CD4-positive, alpha-beta T cell (primary cell): Measurements from ENCODE around the gene NFYB. TPM values are rescaled to one million over a fixed set of nuclear protein-coding genes. Genes with fewer than 3 reads are reported as not detected.

ENCODE experiments used
- ATAC-seq: fragments of 200-7000 bp; cut with Tn5 transposase; one replicate; pipeline ENCODE4 v1.10.0; 2022; ENCODE audit warnings: mild to moderate bottlenecking; ENCODE audit not compliant: poor library complexity
- CTCF ChIA-PET: fragments of 350-600 bp; sonication (Branson Sonifier 250); formaldehyde crosslinking; loops from one replicate; lab custom pipeline; 2021; ENCODE audit warnings: antibody characterized with exemption, inconsistent platforms; lab: Charles Lee
- POLR2A ChIA-PET: fragments of 350-600 bp; sonication (Branson Sonifier 250); formaldehyde crosslinking; loops from one replicate; lab custom pipeline; 2021; ENCODE audit warnings: antibody characterized with exemption, inconsistent platforms; lab: Charles Lee
- DNase-seq, 14 experiments: peaks; one replicate each; pipeline ENCODE4 v3.0.0-alpha.2; 2013 to 2020; ENCODE audit warnings: mixed read lengths in 2 of 14
- H3K27ac ChIP-seq, 2 donors: one replicate each; pipeline versions ENCODE4 v1.5.1 to v1.7.0; 2013; ENCODE audit warnings: low read length in 2 of 2, low read depth in 1 of 2, mild to moderate bottlenecking in 1 of 2
- H3K27me3 ChIP-seq, 2 experiments: 1 replicate in 1 of 2; 2 replicates in 1 of 2; pipeline versions ENCODE4 v1.6.1 to v1.7.0; 2013; ENCODE audit warnings: low read length in 2 of 2, control low read depth in 1 of 2, mild to moderate bottlenecking in 1 of 2, moderate library complexity in 1 of 2; ENCODE audit not compliant: insufficient read depth in 2 of 2, control insufficient read depth in 1 of 2
- H3K36me3 ChIP-seq: one replicate; pipeline ENCODE4 v1.6.1; 2013; ENCODE audit warnings: low read length, control low read depth; ENCODE audit not compliant: insufficient read depth
- H3K4me1 ChIP-seq: one replicate; pipeline ENCODE4 v1.6.1; 2013; ENCODE audit warnings: low read length, control low read depth; ENCODE audit not compliant: insufficient read depth
- H3K4me3 ChIP-seq: one replicate; pipeline ENCODE4 v1.5.1; 2013; ENCODE audit warnings: mild to moderate bottlenecking, low read length, moderate library complexity
- H3K9me3 ChIP-seq, 2 experiments: 1 replicate in 1 of 2; 2 replicates in 1 of 2; pipeline versions ENCODE4 v1.6.1 to v1.7.0; 2013; ENCODE audit warnings: low read length in 2 of 2, mild to moderate bottlenecking in 2 of 2, control low read depth in 1 of 2, moderate library complexity in 1 of 2; ENCODE audit not compliant: control insufficient read depth in 1 of 2, insufficient read depth in 1 of 2
- H3K27ac Mint-ChIP-seq: one replicate; pipeline ENCODE4 v1.8.0; 2020; ENCODE audit warnings: mixed read lengths
- H3K27me3 Mint-ChIP-seq: one replicate; pipeline ENCODE4 v1.8.0; 2021; ENCODE audit warnings: mixed read lengths
- H3K36me3 Mint-ChIP-seq: one replicate; pipeline ENCODE4 v1.8.0; 2021; ENCODE audit warnings: low read depth, mixed read lengths
- H3K4me1 Mint-ChIP-seq: one replicate; pipeline ENCODE4 v1.8.0; 2021; ENCODE audit warnings: low read depth, mixed read lengths
- H3K4me3 Mint-ChIP-seq: one replicate; pipeline ENCODE4 v1.8.0; 2020; ENCODE audit warnings: mild to moderate bottlenecking, mixed read lengths
- H3K9me3 Mint-ChIP-seq: one replicate; pipeline ENCODE4 v1.8.0; 2020; ENCODE audit warnings: mixed read lengths
- intact Hi-C, 2 experiments: fragments of 100-400 bp; cut with DNase I in 1 of 2; cut with micrococcal nuclease in 1 of 2; formaldehyde crosslinking; loops; one replicate each; pipeline versions ENCODE4 v1.15.1 to v1.9.0; 2023 to 2025; cut with DNase I, micrococcal nuclease
- total RNA-seq, 174 experiments: library from RNA in 2 of 174; stranded (reverse) in 2 of 174; gene quantifications; one replicate each; pipeline ENCODE4 v1.2.3 and lab custom pipeline; 2021 to 2026
- TF ChIP-seq, protein P1 (sequence below): fragments of 200-600 bp; IDR thresholded peaks from one replicate; pipeline ENCODE4 v1.8.0; 2022; ENCODE audit warnings: antibody characterized with exemption, mild to moderate bottlenecking

NFYB gene
- total RNA-seq, 2 experiments from 2014 or later = 12.8 to 14.6 TPM

DNA sequence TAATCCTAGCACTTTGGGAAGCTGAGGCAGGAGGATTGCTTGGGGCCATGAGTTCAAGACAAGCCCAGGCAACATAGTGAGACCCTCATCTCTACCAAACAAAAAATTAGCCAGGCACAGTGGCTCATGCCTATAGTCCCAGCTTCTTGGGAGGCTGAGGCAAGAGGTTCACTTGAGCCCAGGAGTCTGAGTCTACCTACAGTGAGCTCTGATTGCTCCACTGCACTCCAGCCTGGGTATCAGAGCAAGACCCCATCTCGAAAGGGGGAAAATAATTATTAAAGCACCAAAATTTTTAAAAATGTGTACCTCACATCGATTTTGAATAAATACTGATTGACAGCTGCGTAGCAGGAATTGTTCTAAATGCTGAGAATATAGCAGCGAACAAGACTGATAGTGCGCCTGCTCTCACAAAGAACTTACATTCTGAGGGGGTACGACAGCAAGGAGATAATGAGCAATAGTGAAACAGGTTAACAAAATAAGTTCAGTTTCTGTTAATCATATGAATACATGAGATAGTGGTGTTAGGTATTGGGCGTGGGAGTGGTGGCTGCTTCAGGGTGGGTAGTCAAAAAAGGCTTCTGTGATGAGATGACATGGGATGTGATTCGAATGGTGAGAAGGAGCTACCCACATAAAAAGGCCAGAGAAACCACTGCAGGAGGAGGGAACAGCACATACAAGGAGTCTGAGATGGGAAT lies 54.1 kb downstream of the NFYB start:
- Mint-ChIP-seq H3K9me3 (no peaks in the 10 kb centered on the region), H3K4me1 (peaks cover 5% of the 10 kb centered on the region), H3K4me3 (no peak overlapping the region), H3K36me3 (peaks cover 86% of the 10 kb centered on the region), H3K27ac (no peak overlapping the region), H3K27me3 (no peaks in the 10 kb centered on the region)
- intact Hi-C loops = no loop called here
- Histone ChIP-seq H3K27ac (no peak overlapping the region), H3K36me3 (peaks cover 68% of the 10 kb centered on the region), H3K4me1 (no peaks in the 10 kb centered on the region), H3K9me3 (no peaks in the 10 kb centered on the region), H3K4me3 (no peak overlapping the region), H3K27me3 (no peaks in the 10 kb centered on the region)
- TF ChIP-seq, protein P1, sequence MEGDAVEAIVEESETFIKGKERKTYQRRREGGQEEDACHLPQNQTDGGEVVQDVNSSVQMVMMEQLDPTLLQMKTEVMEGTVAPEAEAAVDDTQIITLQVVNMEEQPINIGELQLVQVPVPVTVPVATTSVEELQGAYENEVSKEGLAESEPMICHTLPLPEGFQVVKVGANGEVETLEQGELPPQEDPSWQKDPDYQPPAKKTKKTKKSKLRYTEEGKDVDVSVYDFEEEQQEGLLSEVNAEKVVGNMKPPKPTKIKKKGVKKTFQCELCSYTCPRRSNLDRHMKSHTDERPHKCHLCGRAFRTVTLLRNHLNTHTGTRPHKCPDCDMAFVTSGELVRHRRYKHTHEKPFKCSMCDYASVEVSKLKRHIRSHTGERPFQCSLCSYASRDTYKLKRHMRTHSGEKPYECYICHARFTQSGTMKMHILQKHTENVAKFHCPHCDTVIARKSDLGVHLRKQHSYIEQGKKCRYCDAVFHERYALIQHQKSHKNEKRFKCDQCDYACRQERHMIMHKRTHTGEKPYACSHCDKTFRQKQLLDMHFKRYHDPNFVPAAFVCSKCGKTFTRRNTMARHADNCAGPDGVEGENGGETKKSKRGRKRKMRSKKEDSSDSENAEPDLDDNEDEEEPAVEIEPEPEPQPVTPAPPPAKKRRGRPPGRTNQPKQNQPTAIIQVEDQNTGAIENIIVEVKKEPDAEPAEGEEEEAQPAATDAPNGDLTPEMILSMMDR = no peak
- no peak for ATAC-seq
- no peak for DNase-seq
- CTCF ChIA-PET = interaction anchor here (1.0 to 1.4 kb wide), 2 partner anchors 13 to 26 kb away, joined by 3 to 5 read pairs; no protein-coding TSS in a partner anchor
- POLR2A ChIA-PET = no interaction called here

DNA sequence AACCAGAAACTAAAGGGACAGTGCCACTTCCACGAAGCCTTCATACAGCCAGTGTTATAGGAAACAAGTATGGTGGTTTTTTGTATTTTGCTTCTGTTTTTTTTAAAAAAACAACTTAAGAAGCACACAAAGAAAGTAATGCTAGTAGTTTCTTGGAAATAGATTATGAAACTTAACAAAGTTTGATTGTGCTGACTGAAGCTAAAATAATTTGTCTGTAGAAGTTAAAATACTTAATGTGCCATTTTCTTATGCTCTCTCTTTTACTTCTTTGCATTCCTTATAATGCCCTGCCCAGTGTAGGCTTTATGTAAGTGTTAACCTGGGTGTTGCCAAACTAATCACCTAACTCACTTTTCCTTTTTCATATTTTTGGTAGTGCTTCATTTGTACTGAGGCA lies 57.2 kb downstream of the NFYB start:
- no peak overlapping the region for H3K4me3 ChIP-seq
- Mint-ChIP-seq H3K27me3 (no peaks in the 10 kb centered on the region), H3K27ac (no peak overlapping the region), H3K36me3 (peaks cover 81% of the 10 kb centered on the region), H3K4me3 (no peak overlapping the region), H3K4me1 (peaks cover 21% of the 10 kb centered on the region), H3K9me3 (no peaks in the 10 kb centered on the region)
- ChIA-PET POLR2A (no interaction called here), CTCF (no interaction called here)
- ATAC-seq = no peak
- H3K27ac ChIP-seq = no peak overlapping the region
- no peaks in the 10 kb centered on the region for H3K27me3 ChIP-seq
- H3K36me3 ChIP-seq = peaks cover 44% of the 10 kb centered on the region
- TF ChIP-seq, protein P1 = no peak
- no peaks in the 10 kb centered on the region for H3K4me1 ChIP-seq
- DNase-seq = no peak
- intact Hi-C loops = no loop called here
- no peaks in the 10 kb centered on the region for H3K9me3 ChIP-seq

DNA sequence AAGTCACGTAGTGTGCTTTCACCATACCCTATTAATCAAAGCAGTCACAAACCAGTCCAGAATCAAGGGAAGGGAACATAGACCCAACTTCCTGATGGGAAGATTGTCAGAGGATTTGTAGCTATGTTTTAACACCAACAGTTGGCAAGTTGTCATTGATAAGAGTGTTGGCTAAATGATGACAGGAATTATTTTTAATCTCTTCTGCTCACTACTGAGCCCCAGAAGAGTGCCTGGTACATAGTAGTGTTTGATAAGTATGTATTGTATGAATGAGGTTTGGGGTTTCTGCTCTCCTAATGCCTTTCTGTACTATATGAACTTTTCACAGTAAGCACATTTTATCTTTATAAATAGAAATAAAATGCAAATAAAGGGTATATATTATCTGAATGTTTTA lies 59.0 kb downstream of the NFYB start:
- TF ChIP-seq, protein P1 = no peak

More for the DNA sequence above, 59.0 kb downstream of the NFYB start:
- intact Hi-C loops = no loop called here
- peaks cover 36% of the 10 kb centered on the region for H3K36me3 ChIP-seq
- H3K9me3 ChIP-seq = no peaks in the 10 kb centered on the region
- H3K4me3 Mint-ChIP-seq = no peak overlapping the region
- H3K27me3 ChIP-seq = no peaks in the 10 kb centered on the region
- H3K36me3 Mint-ChIP-seq = peaks cover 73% of the 10 kb centered on the region
- H3K27ac ChIP-seq = no peak overlapping the region
- no peak for DNase-seq
- no peaks in the 10 kb centered on the region for H3K4me1 ChIP-seq
- no peak overlapping the region for H3K4me3 ChIP-seq
- H3K27me3 Mint-ChIP-seq = no peaks in the 10 kb centered on the region
- ATAC-seq = no peak
- no peak overlapping the region for H3K27ac Mint-ChIP-seq
- ChIA-PET CTCF (interaction anchor here (1.3 to 1.4 kb wide), 2 partner anchors 21 to 30 kb away, joined by 3 to 5 read pairs; no protein-coding TSS in a partner anchor), POLR2A (no interaction called here)
- peaks cover 23% of the 10 kb centered on the region for H3K4me1 Mint-ChIP-seq
- H3K9me3 Mint-ChIP-seq = no peaks in the 10 kb centered on the region
